HG03432 (cell line): Measurements from ENCODE around the gene GRIK4.

Experiments used
- ATAC-seq: cut with Tn5 transposase; IDR thresholded peaks from one replicate; pipeline ENCODE4 v1.9.1; 2021; ENCODE audit warnings: mild to moderate bottlenecking, moderate library complexity; ENCODE audit not compliant: unreplicated experiment

GRIK4 gene

DNA sequence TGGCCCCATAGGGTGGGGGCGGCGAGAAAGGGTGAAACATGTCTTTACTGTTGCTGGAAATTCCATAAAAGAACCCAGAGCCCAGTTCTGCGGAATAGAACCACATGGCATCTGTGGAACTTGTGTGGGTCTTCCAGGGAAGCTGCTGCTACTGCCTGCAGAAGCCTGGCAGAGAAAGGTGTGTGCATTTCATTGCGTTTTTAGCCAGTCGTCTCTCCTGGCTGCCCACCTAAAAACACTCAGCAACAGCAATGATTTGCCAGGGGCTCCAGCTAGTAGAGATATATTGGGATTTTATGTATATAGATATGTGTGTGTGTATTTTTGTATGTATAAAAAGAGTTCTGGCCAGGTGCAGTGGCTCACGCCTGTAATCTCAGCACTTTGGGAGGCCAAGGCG lies 385.1 kb downstream of the GRIK4 start:
- ATAC-seq: no peak

GRCh38 chr11:120898568-120898967 lies 387.0 kb downstream of the GRIK4 start:
- ATAC-seq: no peak

- ATAC-seq: no peak
Observed at GRCh38 chr11:120899720-120900119, 388.2 kb downstream of the GRIK4 start.

- no peak for ATAC-seq
Observed at GRCh38 chr11:120900643-120901042, 389.1 kb downstream of the GRIK4 start.

DNA sequence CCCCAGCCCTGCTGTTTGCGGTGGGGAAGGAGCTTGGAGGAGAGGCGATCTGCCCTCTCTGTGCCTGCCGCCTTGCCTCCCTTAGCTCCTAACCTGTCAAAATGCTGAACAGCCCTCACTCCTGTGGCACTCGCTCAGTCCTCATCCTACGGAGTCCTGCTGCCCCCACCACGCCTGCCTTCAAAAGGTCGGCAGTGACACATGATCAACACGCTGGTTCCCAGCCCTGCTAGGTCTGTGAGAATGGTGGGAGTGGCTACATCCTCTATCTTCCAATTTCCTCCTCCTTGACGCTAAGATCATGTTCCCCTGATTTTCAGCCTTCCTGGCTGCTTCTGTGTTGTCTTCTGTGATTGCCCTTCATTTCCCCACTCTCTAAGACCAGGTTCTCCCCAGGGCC lies 392.1 kb downstream of the GRIK4 start:
- ATAC-seq: no peak

- no peak for ATAC-seq
Observed at GRCh38 chr11:120904116-120904515, 392.6 kb downstream of the GRIK4 start.

GRCh38 chr11:120906766-120907165 lies 395.2 kb downstream of the GRIK4 start:
- no peak for ATAC-seq

- no peak for ATAC-seq
Observed at GRCh38 chr11:120907971-120908370, 396.4 kb downstream of the GRIK4 start.

- ATAC-seq: no peak
Observed at GRCh38 chr11:120908461-120909181, 397.1 kb downstream of the GRIK4 start.

- no peak for ATAC-seq
Observed at GRCh38 chr11:120909676-120910416, 398.3 kb downstream of the GRIK4 start.

- no peak for ATAC-seq
Observed at GRCh38 chr11:120911943-120912342, 400.4 kb downstream of the GRIK4 start.

DNA sequence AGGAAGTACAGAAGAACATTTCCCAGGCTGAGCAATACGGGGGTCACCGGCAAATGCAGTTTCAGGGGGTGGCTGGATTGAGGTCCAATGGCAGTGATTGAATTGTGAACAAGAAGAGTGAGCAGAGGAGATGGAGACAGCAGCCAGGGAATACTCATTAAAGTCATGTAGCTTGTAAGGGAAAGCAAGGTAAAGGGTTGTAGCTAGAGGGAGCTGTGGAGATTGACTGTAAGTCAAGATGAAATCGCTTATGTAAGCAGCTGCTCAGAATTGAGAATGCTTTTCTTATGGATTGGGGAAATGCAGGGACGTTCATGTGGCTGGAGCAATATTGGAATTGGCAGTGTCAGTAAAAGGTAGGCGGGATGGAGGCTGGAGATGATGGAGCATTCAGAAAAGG lies 401.0 kb downstream of the GRIK4 start:
- no peak for ATAC-seq

- no peak for ATAC-seq
Observed at GRCh38 chr11:120912915-120913314, 401.4 kb downstream of the GRIK4 start.

DNA sequence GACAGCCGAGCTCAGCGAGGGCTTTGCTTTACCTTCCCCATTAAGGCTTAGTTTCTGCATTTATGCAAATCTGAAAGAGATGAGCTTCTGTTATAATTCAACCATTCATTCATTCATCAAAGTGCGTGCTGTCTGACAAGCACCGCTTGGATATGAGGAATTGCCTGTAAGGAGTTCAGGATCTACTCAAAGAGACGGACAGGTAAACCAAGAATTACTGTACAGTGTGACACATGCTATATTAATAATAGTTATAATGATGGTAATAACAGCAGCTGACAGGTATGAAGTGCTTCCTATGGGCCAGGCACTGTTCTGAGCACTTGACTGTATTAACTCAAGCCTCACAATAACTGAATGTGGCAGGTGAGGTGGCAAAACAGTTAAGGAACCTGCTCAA lies 402.5 kb downstream of the GRIK4 start:
- no peak for ATAC-seq

- no peak for ATAC-seq
Observed at GRCh38 chr11:120914601-120915000, 403.1 kb downstream of the GRIK4 start.

GRCh38 chr11:120917559-120918239 lies 406.2 kb downstream of the GRIK4 start:
- peak; percentile 54 for ATAC-seq

- ATAC-seq: no peak
Observed at GRCh38 chr11:120918257-120918656, 406.7 kb downstream of the GRIK4 start.

- ATAC-seq: no peak
Observed at GRCh38 chr11:120919045-120919444, 407.5 kb downstream of the GRIK4 start.

- no peak for ATAC-seq
Observed at GRCh38 chr11:120919566-120919965, 408.0 kb downstream of the GRIK4 start.

DNA sequence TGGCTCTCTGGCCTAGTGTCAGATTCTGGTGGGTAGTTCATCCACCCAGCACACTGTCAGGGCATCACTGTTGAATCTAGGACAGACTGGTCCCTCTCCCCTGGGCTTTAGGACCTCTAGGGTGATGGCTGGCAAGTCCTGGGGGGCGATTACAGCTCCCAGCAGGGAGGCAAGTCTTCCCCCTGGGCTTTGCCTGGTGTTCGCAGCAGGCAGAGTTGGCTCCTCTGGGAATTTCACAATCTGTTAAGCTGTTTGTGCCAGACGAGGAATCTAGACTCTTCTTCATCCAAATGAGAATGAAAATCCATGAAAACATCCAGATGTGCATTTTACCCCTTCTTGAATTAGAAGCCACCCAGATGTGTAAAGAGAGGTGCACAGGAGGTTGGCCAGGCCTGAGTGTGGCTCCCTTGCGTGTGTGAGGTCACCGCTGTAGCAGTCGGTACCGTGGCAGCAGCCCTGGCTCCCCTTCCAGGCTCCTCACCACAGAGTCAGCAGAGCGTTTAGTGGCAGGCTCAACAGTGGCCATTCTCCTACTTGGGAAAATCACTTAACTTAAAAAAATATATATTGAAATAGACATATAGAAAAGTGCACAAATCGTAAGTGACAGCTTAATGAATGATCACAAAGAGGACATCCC lies 412.4 kb downstream of the GRIK4 start:
- no peak for ATAC-seq

- ATAC-seq: peak; percentile 97
Observed at GRCh38 chr11:120925944-120926343, 414.4 kb downstream of the GRIK4 start.
